Activated CD4-positive, alpha-beta memory T cell treated with anti-CD3 and anti-CD28 coated beads, Interleukin-2, amount 10 ng/mL, durations not matched to agents 7 days and 5 days (primary cell): Measurements from ENCODE around the gene LRRC45. TPM values are rescaled to one million over a fixed set of nuclear protein-coding genes. Genes with fewer than 3 reads are reported as not detected.

Experiments
- CTCF ChIA-PET: fragments of 350-600 bp; sonication (Branson Sonifier 250); formaldehyde crosslinking; loops from one replicate; lab custom pipeline; 2021; ENCODE audit warnings: antibody characterized with exemption, inconsistent platforms; lab: Charles Lee
- POLR2A ChIA-PET: fragments of 350-600 bp; sonication (Branson Sonifier 250); formaldehyde crosslinking; loops from one replicate; lab custom pipeline; 2021; ENCODE audit warnings: antibody characterized with exemption; lab: Charles Lee
- DNase-seq: peaks from one replicate; pipeline ENCODE4 v3.0.0-alpha.2; 2020
- H3K27ac Mint-ChIP-seq: one replicate; pipeline ENCODE4 v1.8.0; 2021; ENCODE audit warnings: mild to moderate bottlenecking, mixed read lengths
- H3K27me3 Mint-ChIP-seq: one replicate; pipeline ENCODE4 v1.8.0; 2021; ENCODE audit warnings: mixed read lengths
- H3K36me3 Mint-ChIP-seq: one replicate; pipeline ENCODE4 v1.8.0; 2021; ENCODE audit warnings: low read depth, mixed read lengths
- H3K4me1 Mint-ChIP-seq: one replicate; pipeline ENCODE4 v1.8.0; 2021; ENCODE audit warnings: mixed read lengths
- H3K4me3 Mint-ChIP-seq: one replicate; pipeline ENCODE4 v1.8.0; 2021; ENCODE audit warnings: mild to moderate bottlenecking, mixed read lengths
- H3K9me3 Mint-ChIP-seq: one replicate; pipeline ENCODE4 v1.8.0; 2021; ENCODE audit warnings: mixed read lengths
- total RNA-seq, 2 experiments: library from RNA; stranded (reverse); gene quantifications; one replicate each; pipeline ENCODE4 v1.2.3, GENCODE V29; 2021

The LRRC45 gene
- total RNA-seq, 2 experiments from 2014 or later, result 34.8 to 35.5 TPM

DNA sequence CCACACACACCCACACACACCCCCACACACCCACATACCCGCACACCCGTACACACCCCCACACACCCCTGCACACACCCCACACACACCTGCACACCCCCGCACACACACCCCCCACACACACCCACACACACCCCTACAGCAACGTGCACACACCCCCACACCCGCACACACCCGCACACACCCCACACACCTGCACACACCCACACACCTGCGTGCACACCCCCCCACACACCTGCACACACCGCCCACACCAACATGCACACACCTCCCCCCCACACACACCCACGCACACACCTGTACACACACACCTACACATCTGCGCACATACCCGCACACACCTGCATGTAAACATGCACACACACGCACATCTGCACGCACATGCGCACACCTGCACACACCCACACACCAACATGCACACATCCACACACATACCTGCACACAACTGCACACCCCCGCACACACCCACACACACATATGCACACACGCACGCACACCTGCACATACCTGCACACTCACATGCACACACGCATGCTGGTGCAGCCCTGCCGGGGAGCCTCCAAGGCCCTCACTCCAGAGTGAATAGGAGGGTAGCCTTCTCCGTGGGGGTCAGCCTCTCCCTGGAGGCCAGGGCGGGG is 38.2 kb upstream of the LRRC45 start:
- CTCF ChIA-PET, result no interaction called here
- POLR2A ChIA-PET, result no interaction called here
- no peak for DNase-seq
- Mint-ChIP-seq H3K9me3 (no peaks in the 10 kb centered on the region), H3K27me3 (no peaks in the 10 kb centered on the region), H3K36me3 (peaks cover 17% of the 10 kb centered on the region), H3K4me1 (peaks cover 23% of the 10 kb centered on the region), H3K27ac (no peak overlapping the region), H3K4me3 (no peak overlapping the region)

DNA sequence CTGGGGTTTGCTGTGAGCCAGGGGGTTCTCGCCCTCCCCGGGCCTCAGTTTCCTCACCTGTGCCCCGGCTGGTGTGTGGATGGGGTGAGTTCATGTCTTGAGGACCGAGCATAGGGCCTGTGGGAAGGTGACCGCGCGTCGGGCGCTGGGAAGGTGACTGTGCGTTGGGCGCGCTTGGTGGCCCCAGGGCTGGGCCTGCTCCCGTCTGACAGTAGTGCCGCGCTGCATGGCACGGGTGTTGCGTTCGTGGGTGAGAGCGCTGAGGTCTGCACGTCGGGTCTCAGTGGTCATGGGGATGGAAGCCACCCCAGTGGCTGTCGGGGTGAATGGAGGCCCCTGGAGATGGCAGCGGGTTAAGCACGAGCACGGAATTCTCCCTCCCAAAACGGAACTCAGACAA is 36.5 kb upstream of the LRRC45 start:
- Mint-ChIP-seq H3K27me3 (no peaks in the 10 kb centered on the region), H3K36me3 (peaks cover 11% of the 10 kb centered on the region), H3K4me1 (peaks cover 9% of the 10 kb centered on the region), H3K27ac (no peak overlapping the region), H3K4me3 (no peak overlapping the region), H3K9me3 (no peaks in the 10 kb centered on the region)
- ChIA-PET POLR2A (interaction anchor here (1.0 kb wide), 1 partner anchor 69 kb away, joined by 3 read pairs; no protein-coding TSS in a partner anchor), CTCF (no interaction called here)
- no peak for DNase-seq

- Mint-ChIP-seq H3K4me3 (no peak overlapping the region), H3K27me3 (no peaks in the 10 kb centered on the region), H3K36me3 (peaks cover 11% of the 10 kb centered on the region), H3K4me1 (peaks cover 7% of the 10 kb centered on the region), H3K27ac (no peak overlapping the region), H3K9me3 (no peaks in the 10 kb centered on the region)
- no peak for DNase-seq
- POLR2A ChIA-PET, result no interaction called here
- CTCF ChIA-PET, result interaction anchor here (0.5 to 1.6 kb wide), 2 partner anchors 32 to 323 kb away, joined by 5 read pairs; no protein-coding TSS in a partner anchor
Measured at GRCh38 chr17:81987161-81987770, 35.8 kb upstream of the LRRC45 start.

GRCh38 chr17:81990836-81991683 is 32.0 kb upstream of the LRRC45 start:
- no peak for DNase-seq
- no peaks in the 10 kb centered on the region for H3K4me1 Mint-ChIP-seq
- H3K27ac Mint-ChIP-seq, result no peak overlapping the region
- H3K4me3 Mint-ChIP-seq, result no peak overlapping the region
- ChIA-PET CTCF (no interaction called here), POLR2A (no interaction called here)
- H3K27me3 Mint-ChIP-seq, result no peaks in the 10 kb centered on the region
- no peaks in the 10 kb centered on the region for H3K9me3 Mint-ChIP-seq
- H3K36me3 Mint-ChIP-seq, result peaks cover 3% of the 10 kb centered on the region

DNA sequence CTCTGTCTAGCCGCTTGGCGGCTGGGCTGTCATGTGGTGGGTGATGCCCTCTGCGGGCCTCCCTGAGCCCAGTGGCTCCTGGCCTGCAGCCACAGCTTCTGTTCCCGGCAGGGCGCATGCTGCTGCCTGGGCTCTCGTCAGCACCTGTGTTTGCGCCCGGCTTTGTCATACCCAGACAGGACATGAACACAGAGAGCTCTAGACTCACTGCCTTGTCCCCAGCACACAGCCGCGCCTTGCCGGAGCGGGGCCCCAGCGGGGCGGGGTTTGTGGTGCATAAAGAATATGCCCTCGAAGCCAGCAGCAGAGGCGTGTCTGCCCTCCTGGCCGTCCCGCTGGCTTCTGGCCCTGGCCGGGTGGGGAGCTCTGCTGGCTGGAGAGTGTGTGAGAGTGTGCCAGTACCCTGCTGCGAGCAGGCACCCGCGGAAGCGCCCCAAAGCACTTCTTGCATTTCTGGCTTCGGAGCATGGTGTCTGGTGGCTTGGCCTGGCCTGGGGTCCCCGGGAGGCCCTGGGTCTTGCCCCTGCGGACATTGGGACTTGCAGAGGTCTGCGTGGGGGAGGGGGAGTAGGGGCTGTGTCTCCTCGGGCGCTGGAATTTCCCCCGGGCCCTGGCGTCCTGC is 31.3 kb upstream of the LRRC45 start:
- Mint-ChIP-seq H3K9me3 (no peaks in the 10 kb centered on the region), H3K4me1 (no peaks in the 10 kb centered on the region), H3K36me3 (no peaks in the 10 kb centered on the region), H3K4me3 (no peak overlapping the region), H3K27ac (no peak overlapping the region), H3K27me3 (no peaks in the 10 kb centered on the region)
- ChIA-PET CTCF (no interaction called here), POLR2A (no interaction called here)
- no peak for DNase-seq

DNA sequence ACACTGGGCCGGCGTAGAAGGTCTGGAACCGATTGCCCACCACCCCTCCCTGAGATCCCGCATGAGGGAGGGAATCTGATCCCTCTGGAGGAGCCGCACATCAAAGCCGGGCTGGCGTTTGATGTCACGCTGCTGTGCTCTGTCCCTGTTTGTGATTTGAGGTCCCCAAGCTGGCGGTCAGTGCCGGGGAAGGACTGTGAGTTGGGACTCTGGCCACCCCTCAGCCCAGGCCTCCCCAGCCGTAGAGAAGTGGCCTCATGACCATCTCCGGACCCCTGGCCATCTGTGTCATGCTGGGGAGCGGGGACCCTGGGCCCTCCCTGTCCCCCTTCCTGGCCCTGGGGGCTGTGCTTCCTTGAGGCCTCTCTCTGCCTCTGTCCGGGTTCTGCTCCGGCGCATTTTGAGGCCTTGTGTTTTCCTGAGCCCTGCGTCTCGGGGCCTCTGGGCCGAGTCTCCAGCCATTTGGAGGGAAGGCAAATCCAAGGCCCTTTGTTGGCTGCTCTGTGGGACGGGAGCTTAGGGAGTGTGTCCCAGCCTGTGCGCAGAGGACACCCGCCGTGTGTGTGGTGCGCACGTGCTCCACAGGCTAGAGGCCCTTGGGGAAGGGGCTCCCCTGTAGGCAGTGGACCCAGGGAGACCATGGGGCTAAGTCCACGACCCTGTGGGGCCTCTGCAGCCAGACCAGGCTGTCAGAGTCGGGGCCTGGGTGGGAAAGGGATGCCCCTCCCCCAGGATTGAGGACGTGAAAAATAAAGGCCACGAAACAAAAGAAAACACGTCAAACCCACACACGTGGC is 30.6 kb upstream of the LRRC45 start:
- no peaks in the 10 kb centered on the region for H3K27me3 Mint-ChIP-seq

DNA sequence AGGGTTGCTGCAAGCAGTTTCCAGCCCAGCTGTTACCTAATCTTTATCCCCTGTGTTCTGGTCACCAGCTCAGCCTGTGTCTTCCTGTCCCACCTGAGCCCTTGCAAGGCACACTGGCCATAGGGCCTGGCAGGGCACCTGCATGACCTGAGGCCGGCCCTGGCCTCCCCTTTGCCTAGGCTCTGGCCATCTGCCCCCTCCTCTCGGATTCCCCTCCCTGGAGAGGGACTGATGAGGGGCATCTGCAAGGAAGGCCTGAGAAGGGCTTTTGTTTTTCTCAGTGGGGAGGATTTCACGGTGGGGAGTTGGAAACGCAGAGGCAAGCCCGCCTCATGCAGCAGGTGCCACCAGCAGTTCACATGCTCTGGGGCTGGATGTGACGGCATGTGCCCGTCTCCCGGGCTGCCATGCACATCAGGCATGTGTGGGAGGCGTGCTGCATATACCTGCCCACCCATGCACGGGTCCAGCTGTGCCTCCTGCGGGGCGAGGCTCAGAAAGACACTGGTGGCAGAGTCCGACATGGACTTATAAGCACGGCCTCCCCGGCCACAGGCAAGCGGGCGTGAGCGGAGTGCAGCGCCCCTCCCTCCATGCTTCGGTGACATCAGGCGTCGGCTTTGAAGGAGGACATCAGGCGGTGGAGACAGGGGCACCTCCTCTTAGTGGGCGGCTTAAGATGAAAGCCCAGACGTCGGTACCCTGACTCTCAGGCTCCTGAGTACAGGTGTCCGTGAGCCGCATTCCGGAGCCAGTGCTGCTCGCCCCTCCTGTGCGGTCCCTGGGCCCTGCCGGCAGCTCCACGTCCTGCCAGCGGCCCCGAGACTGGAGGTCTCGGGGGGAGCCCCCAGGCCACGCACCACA is 29.1 kb upstream of the LRRC45 start:
- POLR2A ChIA-PET, result no interaction called here
- CTCF ChIA-PET, result no interaction called here
- H3K9me3 Mint-ChIP-seq, result no peaks in the 10 kb centered on the region
- no peak overlapping the region for H3K4me3 Mint-ChIP-seq
- no peak overlapping the region for H3K27ac Mint-ChIP-seq
- no peak for DNase-seq
- H3K4me1 Mint-ChIP-seq, result no peaks in the 10 kb centered on the region
- H3K27me3 Mint-ChIP-seq, result no peaks in the 10 kb centered on the region
- no peaks in the 10 kb centered on the region for H3K36me3 Mint-ChIP-seq

More for the DNA sequence above, 30.6 kb upstream of the LRRC45 start:
- Mint-ChIP-seq H3K36me3 (no peaks in the 10 kb centered on the region), H3K4me1 (no peaks in the 10 kb centered on the region), H3K27ac (no peak overlapping the region), H3K4me3 (no peak overlapping the region), H3K9me3 (no peaks in the 10 kb centered on the region)
- no peak for DNase-seq
- ChIA-PET POLR2A (no interaction called here), CTCF (no interaction called here)

- Mint-ChIP-seq H3K27me3 (no peaks in the 10 kb centered on the region), H3K36me3 (no peaks in the 10 kb centered on the region), H3K4me1 (no peaks in the 10 kb centered on the region), H3K4me3 (no peak overlapping the region), H3K27ac (no peak overlapping the region), H3K9me3 (no peaks in the 10 kb centered on the region)
- ChIA-PET POLR2A (no interaction called here), CTCF (no interaction called here)
- DNase-seq, result no peak
Measured at GRCh38 chr17:81994593-81995462, 28.3 kb upstream of the LRRC45 start.

GRCh38 chr17:81995463-81996231 is 27.5 kb upstream of the LRRC45 start:
- no peaks in the 10 kb centered on the region for H3K27me3 Mint-ChIP-seq
- POLR2A ChIA-PET, result interaction anchor here (0.7 kb wide), 1 partner anchor 17 kb away, joined by 3 read pairs; no protein-coding TSS in a partner anchor
- H3K4me3 Mint-ChIP-seq, result no peak overlapping the region
- H3K9me3 Mint-ChIP-seq, result no peaks in the 10 kb centered on the region
- H3K4me1 Mint-ChIP-seq, result no peaks in the 10 kb centered on the region
- CTCF ChIA-PET, result interaction anchor here (2.1 kb wide), 1 partner anchor 36 kb away, joined by 11 read pairs; no protein-coding TSS in a partner anchor
- no peak for DNase-seq
- H3K36me3 Mint-ChIP-seq, result no peaks in the 10 kb centered on the region
- H3K27ac Mint-ChIP-seq, result no peak overlapping the region

- DNase-seq, result no peak
- H3K27ac Mint-ChIP-seq, result no peak overlapping the region
- H3K36me3 Mint-ChIP-seq, result no peaks in the 10 kb centered on the region
- no peak overlapping the region for H3K4me3 Mint-ChIP-seq
- no peaks in the 10 kb centered on the region for H3K4me1 Mint-ChIP-seq
- no peaks in the 10 kb centered on the region for H3K27me3 Mint-ChIP-seq
- ChIA-PET POLR2A (interaction anchor here (0.7 kb wide), 1 partner anchor 17 kb away, joined by 3 read pairs; no protein-coding TSS in a partner anchor), CTCF (interaction anchor here (2.1 kb wide), 1 partner anchor 37 kb away, joined by 11 read pairs; no protein-coding TSS in a partner anchor)
- no peaks in the 10 kb centered on the region for H3K9me3 Mint-ChIP-seq
Measured at GRCh38 chr17:81996232-81996756, 26.8 kb upstream of the LRRC45 start.
